Osteoblast (primary cell): Measurements from ENCODE around the gene GNL1. TPM values are rescaled to one million over a fixed set of nuclear protein-coding genes. Genes with fewer than 3 reads are reported as not detected.

Experiments used
- DNase-seq: peaks from one replicate; pipeline ENCODE4 v3.0.0; 2011; ENCODE audit warnings: low spot score, mixed read lengths; ENCODE audit not compliant: insufficient read length; ENCODE audit errors: missing footprints
- H2AFZ ChIP-seq: 2 replicates; pipeline ENCODE4 v1.6.0; 2011; ENCODE audit warnings: mild to moderate bottlenecking, low read length
- H3K27ac ChIP-seq: 2 replicates; pipeline ENCODE4 v1.5.1; 2011; ENCODE audit warnings: mild to moderate bottlenecking, low read depth, low read length, moderate library complexity
- H3K27me3 ChIP-seq: 2 replicates; pipeline ENCODE4 v1.6.0; 2012; ENCODE audit warnings: mild to moderate bottlenecking, control low read depth, inconsistent platforms, low read length, moderate library complexity; ENCODE audit not compliant: insufficient read depth
- H3K36me3 ChIP-seq: 2 replicates; pipeline ENCODE4 v1.5.1; 2011; ENCODE audit warnings: mild to moderate bottlenecking, low read length, control low read depth, moderate library complexity; ENCODE audit not compliant: insufficient read depth
- H3K4me1 ChIP-seq: 2 replicates; pipeline ENCODE4 v1.5.1; 2011; ENCODE audit warnings: mild to moderate bottlenecking, low read length, control low read depth, moderate library complexity; ENCODE audit not compliant: insufficient read depth
- H3K4me2 ChIP-seq: 2 replicates; pipeline ENCODE4 v1.6.0; 2011; ENCODE audit warnings: mild to moderate bottlenecking, low read length; ENCODE audit not compliant: insufficient read depth
- H3K4me3 ChIP-seq: fragments of 200-600 bp; sonication (generic); 3 replicates; pipeline ENCODE4 v1.5.1; 2012; ENCODE audit warnings: mild to moderate bottlenecking, low read length, inconsistent platforms; ENCODE audit not compliant: insufficient read depth
- H3K79me2 ChIP-seq: 2 replicates; pipeline ENCODE4 v1.6.0; 2012; ENCODE audit warnings: mild to moderate bottlenecking, low read length, control low read depth, inconsistent platforms; ENCODE audit not compliant: insufficient read depth
- H3K9me3 ChIP-seq: 2 replicates; pipeline ENCODE4 v1.5.1; 2011; ENCODE audit warnings: low read depth, low read length, control low read depth
- H4K20me1 ChIP-seq: 2 replicates; pipeline ENCODE4 v1.6.0; 2012; ENCODE audit warnings: mild to moderate bottlenecking, low read length, control low read depth; ENCODE audit not compliant: insufficient read depth
- CTCF ChIP-seq: IDR thresholded peaks from 2 replicates; pipeline ENCODE4 v1.5.1; 2011; ENCODE audit warnings: mild to moderate bottlenecking, low read depth, low read length, moderate library complexity; ENCODE audit errors: extremely low read depth
- small RNA-seq: library from RNA; depleted of rRNA; stranded (forward); fragments of <200 nt; gene quantifications from one replicate; pipeline ENCODE3, GENCODE V24; 2012
- total RNA-seq: library from RNA; depleted of rRNA; stranded (reverse); fragments of >200 nt; gene quantifications from 2 replicates; pipeline ENCODE4 v1.2.3, GENCODE V29; 2012

The GNL1 gene
- total RNA-seq, 1 donor, result 56.5 TPM

DNA sequence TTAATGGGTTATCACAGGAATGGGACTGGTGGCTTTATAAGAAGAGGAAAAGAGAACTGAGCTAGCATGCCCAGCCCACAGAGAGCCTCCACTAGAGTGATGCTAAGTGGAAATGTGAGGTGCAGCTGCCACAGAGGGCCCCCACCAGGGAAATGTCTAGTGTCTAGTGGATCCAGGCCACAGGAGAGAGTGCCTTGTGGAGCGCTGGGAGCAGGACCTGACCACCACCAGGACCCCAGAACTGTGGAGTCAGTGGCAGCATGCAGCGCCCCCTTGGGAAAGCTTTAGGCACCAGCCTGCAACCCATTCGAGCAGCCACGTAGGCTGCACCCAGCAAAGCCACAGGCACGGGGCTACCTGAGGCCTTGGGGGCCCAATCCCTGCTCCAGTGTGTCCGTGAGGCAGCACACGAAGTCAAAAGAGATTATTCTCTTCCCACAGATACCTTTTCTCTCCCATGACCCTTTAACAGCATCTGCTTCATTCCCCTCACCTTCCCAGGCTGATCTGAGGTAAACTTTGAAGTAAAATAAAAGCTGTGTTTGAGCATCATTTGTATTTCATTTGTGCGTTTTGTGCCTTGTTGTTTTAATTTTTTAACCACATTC lies 62.5 kb downstream of the GNL1 start:
- DNase-seq, result peak; percentile 44
- H3K4me1 ChIP-seq, result peaks cover 22% of the 10 kb centered on the region
- no peaks in the 10 kb centered on the region for H3K9me3 ChIP-seq

GRCh38 chr6:30491991-30492952 lies 64.0 kb downstream of the GNL1 start:
- Histone ChIP-seq H3K9me3 (no peaks in the 10 kb centered on the region), H2AFZ (no peak overlapping the region), H3K36me3 (peaks cover 33% of the 10 kb centered on the region), H3K79me2 (peaks cover 24% of the 10 kb centered on the region), H3K27me3 (no peaks in the 10 kb centered on the region), H4K20me1 (peaks cover 26% of the 10 kb centered on the region), H3K4me1 (peaks cover 22% of the 10 kb centered on the region), H3K27ac (no peak overlapping the region), H3K4me2 (no peak overlapping the region), H3K4me3 (no peak overlapping the region)
- TF ChIP-seq CTCF, result no peak
- DNase-seq, result peak; percentile 58

More for the DNA sequence above, 62.5 kb downstream of the GNL1 start:
- H3K4me3 ChIP-seq, result no peak overlapping the region
- H3K36me3 ChIP-seq, result peaks cover 33% of the 10 kb centered on the region
- H3K79me2 ChIP-seq, result peaks cover 24% of the 10 kb centered on the region
- H3K27ac ChIP-seq, result no peak overlapping the region
- peak; percentile 11 for TF ChIP-seq CTCF
- no peak overlapping the region for H2AFZ ChIP-seq
- H3K27me3 ChIP-seq, result no peaks in the 10 kb centered on the region
- no peak overlapping the region for H3K4me2 ChIP-seq
- H4K20me1 ChIP-seq, result peaks cover 26% of the 10 kb centered on the region

Small RNAs within 50 kb of the gene (small RNA-seq; reads per million reads assigned to genes)
- 0.30 reads per million for gene MIR877

Other genes with a start within 250 kb of the GNL1 start
- 12.1 and 14.5 TPM in 2 replicates for gene TRIM39, start 229.6 kb downstream of the GNL1 start, total RNA-seq
- 23.9 and 24.6 TPM in 2 replicates for gene RPP21, start 211.3 kb downstream of the GNL1 start, total RNA-seq
- 320 and 343 TPM in 2 replicates for gene HLA-E, start 67.0 kb downstream of the GNL1 start, total RNA-seq
- 6.8 and 7.2 TPM in 2 replicates for gene PRR3, start 806 bp upstream of the GNL1 start, total RNA-seq
- 37.3 and 37.4 TPM in 2 replicates for gene ABCF1, start 15.0 kb upstream of the GNL1 start, total RNA-seq
- gene PPP1R10, start 60.8 kb upstream of the GNL1 start, total RNA-seq, result 29.0 and 37.4 TPM in 2 replicates
- 67.3 and 83.4 TPM in 2 replicates for gene MRPS18B, start 61.4 kb upstream of the GNL1 start, total RNA-seq
- gene ATAT1, start 70.4 kb upstream of the GNL1 start, total RNA-seq, result 4.4 and 4.7 TPM in 2 replicates
- 4.7 and 6.2 TPM in 2 replicates for gene C6orf136, start 90.6 kb upstream of the GNL1 start, total RNA-seq
- 25.6 and 26.1 TPM in 2 replicates for gene DHX16, start 116.5 kb upstream of the GNL1 start, total RNA-seq
- 62.6 and 63.9 TPM in 2 replicates for gene PPP1R18, start 130.2 kb upstream of the GNL1 start, total RNA-seq
- 2.9 and 3.3 TPM in 2 replicates for gene NRM, start 134.5 kb upstream of the GNL1 start, total RNA-seq
- 5.1 and 5.3 TPM in 2 replicates for gene MDC1, start 160.8 kb upstream of the GNL1 start, total RNA-seq
- gene TUBB, start 163.9 kb upstream of the GNL1 start, total RNA-seq, result 509 and 605 TPM in 2 replicates
- 101 and 114 TPM in 2 replicates for gene FLOT1, start 186.2 kb upstream of the GNL1 start, total RNA-seq
- 29.5 and 54.6 TPM in 2 replicates for gene IER3, start 188.1 kb upstream of the GNL1 start, total RNA-seq